HFFc6 (cell line): Measurements from ENCODE around the gene SYNGAP1. TPM values are rescaled to one million over a fixed set of nuclear protein-coding genes. Genes with fewer than 3 reads are reported as not detected.

Experiments
- DNase-seq: peaks from one replicate; pipeline ENCODE4 v3.0.0-alpha.2; 2018
- H3K27ac Mint-ChIP-seq: 2 replicates; pipeline ENCODE4 v1.8.0; 2020; ENCODE audit warnings: mild to moderate bottlenecking, mixed read lengths
- H3K27me3 Mint-ChIP-seq: 2 replicates; pipeline ENCODE4 v1.8.0; 2021; ENCODE audit warnings: mild to moderate bottlenecking, moderate library complexity, mixed read lengths; ENCODE audit not compliant: insufficient read depth
- H3K36me3 Mint-ChIP-seq: 2 replicates; pipeline ENCODE4 v1.8.0; 2021; ENCODE audit warnings: low read depth, mixed read lengths
- H3K4me1 Mint-ChIP-seq: 2 replicates; pipeline ENCODE4 v1.8.0; 2020; ENCODE audit warnings: low read depth, mixed read lengths
- H3K4me3 Mint-ChIP-seq: 2 replicates; pipeline ENCODE4 v1.8.0; 2020; ENCODE audit warnings: mild to moderate bottlenecking, moderate library complexity, mixed read lengths
- H3K9me3 Mint-ChIP-seq: 2 replicates; pipeline ENCODE4 v1.8.0; 2020; ENCODE audit warnings: mild to moderate bottlenecking, mixed read lengths
- CTCF ChIP-seq: fragments of 200-600 bp; sonication (generic); IDR thresholded peaks from 2 replicates; pipeline ENCODE4 v1.5.0; 2021; ENCODE audit warnings: antibody characterized with exemption, mild to moderate bottlenecking
- total RNA-seq, 6 experiments: library from RNA; stranded (reverse); fragmentation: NEBNext Ultra II Directional; extraction: Animal tissue kit (Norgen Biotek cat#: 25700); gene quantifications; 2 replicates in 1 of 6; 3 replicates in 5 of 6; pipeline ENCODE4 v1.2.3, GENCODE V29; 2021

SYNGAP1 gene
- total RNA-seq, 6 experiments from 2014 or later: 10.5 to 15.0 (median 13.3) TPM

DNA sequence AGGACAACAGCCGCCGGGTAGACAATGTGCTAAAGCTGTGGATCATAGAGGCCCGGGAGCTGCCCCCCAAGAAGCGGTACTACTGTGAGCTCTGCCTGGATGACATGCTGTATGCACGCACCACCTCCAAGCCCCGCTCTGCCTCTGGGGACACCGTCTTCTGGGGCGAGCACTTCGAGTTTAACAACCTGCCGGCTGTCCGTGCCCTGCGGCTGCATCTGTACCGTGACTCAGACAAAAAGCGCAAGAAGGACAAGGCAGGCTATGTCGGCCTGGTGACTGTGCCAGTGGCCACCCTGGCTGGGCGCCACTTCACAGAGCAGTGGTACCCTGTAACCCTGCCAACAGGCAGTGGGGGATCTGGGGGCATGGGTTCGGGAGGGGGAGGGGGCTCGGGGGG is 17.8 kb downstream of the SYNGAP1 start:
- peaks cover 28% of the 10 kb centered on the region for H3K4me1 Mint-ChIP-seq
- H3K4me3 Mint-ChIP-seq: no peak overlapping the region
- peaks cover 43% of the 10 kb centered on the region; the same call in 1 of the 2 replicates for H3K36me3 Mint-ChIP-seq
- H3K27ac Mint-ChIP-seq: no peak overlapping the region
- no peak for TF ChIP-seq CTCF
- H3K27me3 Mint-ChIP-seq: no peaks in the 10 kb centered on the region; the same call in 1 of the 2 replicates
- DNase-seq: no peak
- no peaks in the 10 kb centered on the region for H3K9me3 Mint-ChIP-seq

GRCh38 chr6:33438978-33439594 is 19.2 kb downstream of the SYNGAP1 start:
- Mint-ChIP-seq H3K4me3 (no peak overlapping the region), H3K27me3 (no peaks in the 10 kb centered on the region; the same call in 1 of the 2 replicates), H3K9me3 (no peaks in the 10 kb centered on the region), H3K36me3 (peaks cover 37% of the 10 kb centered on the region; the same call in 1 of the 2 replicates), H3K4me1 (peaks cover 15% of the 10 kb centered on the region), H3K27ac (no peak overlapping the region)
- no peak for TF ChIP-seq CTCF
- no peak for DNase-seq

- H3K4me1 Mint-ChIP-seq: peaks cover 12% of the 10 kb centered on the region
- H3K27ac Mint-ChIP-seq: peak overlapping the region; percentile 44; the same call in 1 of the 2 replicates
- TF ChIP-seq CTCF: no peak
- no peak overlapping the region for H3K4me3 Mint-ChIP-seq
- H3K9me3 Mint-ChIP-seq: no peaks in the 10 kb centered on the region
- H3K36me3 Mint-ChIP-seq: peaks cover 37% of the 10 kb centered on the region; the same call in 1 of the 2 replicates
- H3K27me3 Mint-ChIP-seq: no peaks in the 10 kb centered on the region; the same call in 1 of the 2 replicates
- no peak for DNase-seq
Observed at GRCh38 chr6:33439956-33440648, 20.2 kb downstream of the SYNGAP1 start.

- no peaks in the 10 kb centered on the region for H3K9me3 Mint-ChIP-seq
- H3K4me1 Mint-ChIP-seq: peaks cover 12% of the 10 kb centered on the region
- H3K36me3 Mint-ChIP-seq: peaks cover 37% of the 10 kb centered on the region; the same call in 1 of the 2 replicates
- no peak for DNase-seq
- H3K4me3 Mint-ChIP-seq: no peak overlapping the region
- H3K27ac Mint-ChIP-seq: no peak overlapping the region; the same call in 1 of the 2 replicates
- no peaks in the 10 kb centered on the region; the same call in 1 of the 2 replicates for H3K27me3 Mint-ChIP-seq
- no peak for TF ChIP-seq CTCF
Observed at GRCh38 chr6:33440649-33441309, 20.9 kb downstream of the SYNGAP1 start.

DNA sequence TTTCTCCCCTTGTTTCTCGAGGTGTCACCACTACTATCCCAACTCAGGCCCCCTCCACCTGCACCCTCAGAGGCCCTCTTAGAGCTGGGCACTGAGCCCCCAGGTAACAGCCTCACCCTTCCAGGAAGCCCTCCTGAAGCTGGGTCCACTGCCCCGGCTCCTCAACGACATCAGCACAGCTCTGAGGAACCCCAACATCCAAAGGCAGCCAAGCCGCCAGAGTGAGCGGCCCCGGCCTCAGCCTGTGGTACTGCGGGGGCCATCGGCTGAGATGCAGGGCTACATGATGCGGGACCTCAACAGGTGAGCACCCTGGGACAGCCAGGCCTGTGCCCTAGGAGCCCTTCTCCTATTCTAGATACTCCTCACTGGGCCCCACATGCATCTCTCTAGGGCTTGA is 21.6 kb downstream of the SYNGAP1 start:
- H3K27me3 Mint-ChIP-seq: no peaks in the 10 kb centered on the region; the same call in 1 of the 2 replicates

More for the DNA sequence above, 21.6 kb downstream of the SYNGAP1 start:
- Mint-ChIP-seq H3K4me1 (peaks cover 12% of the 10 kb centered on the region), H3K9me3 (no peaks in the 10 kb centered on the region), H3K36me3 (peaks cover 38% of the 10 kb centered on the region; the same call in 1 of the 2 replicates), H3K4me3 (no peak overlapping the region), H3K27ac (no peak overlapping the region)
- DNase-seq: no peak
- TF ChIP-seq CTCF: no peak
